HG02759 (cell line): Measurements from ENCODE around the gene DNAAF5.
"Not testable (repeated sequence)": the region's sequence is repeated elsewhere in the genome, so short reads cannot be mapped to it uniquely, and the experiment has no call there.

ENCODE experiments used
- ATAC-seq: cut with Tn5 transposase; IDR thresholded peaks from one replicate; pipeline ENCODE4 v1.9.1; 2021; ENCODE audit warnings: mild to moderate bottlenecking, moderate library complexity; ENCODE audit not compliant: unreplicated experiment

The DNAAF5 gene

GRCh38 chr7:745431-746154 lies 19.1 kb downstream of the DNAAF5 start:
- no peak for ATAC-seq

- ATAC-seq = no peak
Observed at GRCh38 chr7:746155-747061, 19.9 kb downstream of the DNAAF5 start.

GRCh38 chr7:747186-747585 lies 20.7 kb downstream of the DNAAF5 start:
- no peak for ATAC-seq

- no peak for ATAC-seq
Observed at GRCh38 chr7:748446-748845, 21.9 kb downstream of the DNAAF5 start.

- ATAC-seq = no peak
Observed at GRCh38 chr7:749140-749551, 22.6 kb downstream of the DNAAF5 start.

- no peak for ATAC-seq
Observed at GRCh38 chr7:750111-750905, 23.8 kb downstream of the DNAAF5 start.

GRCh38 chr7:751826-752225 lies 25.3 kb downstream of the DNAAF5 start:
- no peak for ATAC-seq

GRCh38 chr7:752256-752655 lies 25.8 kb downstream of the DNAAF5 start:
- ATAC-seq = not testable (repeated sequence)

- ATAC-seq = no peak
Observed at GRCh38 chr7:753190-753589, 26.7 kb downstream of the DNAAF5 start.

- no peak for ATAC-seq
Observed at GRCh38 chr7:754531-755412, 28.3 kb downstream of the DNAAF5 start.

- ATAC-seq = no peak
Observed at GRCh38 chr7:755413-755805, 28.9 kb downstream of the DNAAF5 start.

- no peak for ATAC-seq
Observed at GRCh38 chr7:756231-756927, 29.9 kb downstream of the DNAAF5 start.

GRCh38 chr7:756928-757560 lies 30.5 kb downstream of the DNAAF5 start:
- no peak for ATAC-seq

- ATAC-seq = no peak
Observed at GRCh38 chr7:757741-758163, 31.3 kb downstream of the DNAAF5 start.

- ATAC-seq = no peak
Observed at GRCh38 chr7:759569-759968, 33.1 kb downstream of the DNAAF5 start.

GRCh38 chr7:760006-760405 lies 33.5 kb downstream of the DNAAF5 start:
- ATAC-seq = no peak

- no peak for ATAC-seq
Observed at GRCh38 chr7:761101-761500, 34.6 kb downstream of the DNAAF5 start.

GRCh38 chr7:761631-762030 lies 35.1 kb downstream of the DNAAF5 start:
- no peak for ATAC-seq

GRCh38 chr7:762885-763284 lies 36.4 kb downstream of the DNAAF5 start:
- ATAC-seq = no peak
